Aorta (tissue), 5 donors: Measurements from ENCODE around the gene YY1. TPM values are rescaled to one million over a fixed set of nuclear protein-coding genes. Genes with fewer than 3 reads are reported as not detected.
"Not testable (repeated sequence)": the region's sequence is repeated elsewhere in the genome, so short reads cannot be mapped to it uniquely, and the experiment has no call there.

ENCODE experiments used
- ATAC-seq: fragments of 200-7000 bp; cut with Tn5 transposase; one replicate; pipeline ENCODE4 v1.9.1; 2022; ENCODE audit warnings: moderate library complexity; ENCODE audit not compliant: low FRiP score
- DNase-seq, 2 donors: peaks; one replicate each; pipeline ENCODE4 v3.0.0-alpha.2; 2020
- H3K27ac ChIP-seq, 2 donors: one replicate each; pipeline ENCODE4 v1.5.1; 2013; ENCODE audit warnings: low read length in 2 of 2, mild to moderate bottlenecking in 2 of 2, moderate library complexity in 2 of 2, control low read depth in 1 of 2, inconsistent platforms in 1 of 2, low read depth in 1 of 2
- H3K27me3 ChIP-seq, 2 donors: one replicate each; pipeline ENCODE4 v1.6.1; 2013; ENCODE audit warnings: control low read depth in 1 of 2, low read length in 1 of 2, mild to moderate bottlenecking in 1 of 2, moderate library complexity in 1 of 2; ENCODE audit not compliant: insufficient read depth in 2 of 2, control insufficient read depth in 1 of 2
- H3K36me3 ChIP-seq, 2 donors: one replicate each; pipeline ENCODE4 v1.6.1; 2013; ENCODE audit warnings: control low read depth in 1 of 2, low read length in 1 of 2, mild to moderate bottlenecking in 1 of 2; ENCODE audit not compliant: insufficient read depth in 2 of 2, control insufficient read depth in 1 of 2
- H3K4me1 ChIP-seq, 2 donors: one replicate each; pipeline ENCODE4 v1.6.1; 2013; ENCODE audit warnings: low read length in 2 of 2, control low read depth in 1 of 2, mild to moderate bottlenecking in 1 of 2, moderate library complexity in 1 of 2; ENCODE audit not compliant: insufficient read depth in 2 of 2, control insufficient read depth in 1 of 2
- H3K4me3 ChIP-seq, 2 donors: one replicate each; pipeline ENCODE4 v1.5.1; 2013; ENCODE audit warnings: low read length in 2 of 2, control low read depth in 1 of 2, mild to moderate bottlenecking in 1 of 2
- H3K9me3 ChIP-seq: one replicate; pipeline ENCODE4 v1.6.1; 2013; ENCODE audit warnings: mild to moderate bottlenecking, low read length; ENCODE audit not compliant: control insufficient read depth
- WGBS, 2 donors: extraction: QIAGEN DNeasy Blood & Tissue Kit; methylation state at CpG; one replicate each; pipeline ENCODE4 v1.1.7; 2013; 5-methylcytosine and 5-hydroxymethylcytosine counted together
- intact Hi-C, 2 donors: fragments of 100-400 bp; cut with DNase I; formaldehyde crosslinking; loops; one replicate each; pipeline versions ENCODE4 v1.14.2 to v1.15.0; 2022
- polyA plus RNA-seq, 2 donors: library from polyadenylated mRNA; stranded (reverse); fragments of 200-250 nt; gene quantifications; one replicate each; pipeline ENCODE4 v1.2.3, GENCODE V29; 2013
- total RNA-seq, 2 donors: library from RNA; stranded (reverse); fragmentation: NEBNext Ultra II Directional; extraction: Animal tissue kit (Norgen Biotek cat#: 25700); gene quantifications; one replicate each; pipeline ENCODE4 v1.2.1, GENCODE V29; 2021
- donor health status: healthy with polysubstance abuse.
- donor health status: Bipolar disorder and iron deficiency.
- donor health status: DM: no; HTN: no; CAD: no.
- donor health status: DM: no; HTN: no; CAD: no.
- donor health status: DM: yes; HTN: yes; CAD: no.

The YY1 gene
- total and polyA plus RNA-seq, 4 donors, result 23.1 to 57.3 (median 41.0) TPM

- Histone ChIP-seq H3K36me3 (no peaks in the 10 kb centered on the region), H3K4me1 (peaks cover 0 to 4% of the 10 kb centered on the region in 2 donors), H3K27ac (peak overlapping the region in 1 of 2 donors; percentile 36), H3K27me3 (no peaks in the 10 kb centered on the region), H3K9me3 (no peaks in the 10 kb centered on the region), H3K4me3 (peak overlapping the region; percentile 5 to 43)
- WGBS, 2 donors, result 2 to 8% methylated on average over 15 of the region's 15 CpGs
- DNase-seq (peak in 1 of 2 donors; percentile 66), ATAC-seq (peak; percentile 62)
- intact Hi-C loops, result no loop called here
These were observed 17.3 kb upstream of the YY1 start for GRCh38 chr14:100221533-100222223.

- Histone ChIP-seq H3K4me3 (no peak overlapping the region), H3K27me3 (no peaks in the 10 kb centered on the region), H3K4me1 (peaks cover 0 to 4% of the 10 kb centered on the region in 2 donors), H3K36me3 (no peaks in the 10 kb centered on the region), H3K27ac (no peak overlapping the region), H3K9me3 (no peaks in the 10 kb centered on the region)
- intact Hi-C loops, result no loop called here
- DNase-seq (no peak), ATAC-seq (peak; percentile 24)
- 63 to 69% methylated on average over 14 of the region's 14 CpGs for WGBS, 2 donors
These were observed 16.5 kb upstream of the YY1 start for GRCh38 chr14:100222224-100223093.

- no peaks in the 10 kb centered on the region for H3K36me3 ChIP-seq
- ATAC-seq (no peak), DNase-seq (no peak)
- H3K9me3 ChIP-seq, result no peaks in the 10 kb centered on the region
- intact Hi-C loops, result no loop called here
- WGBS, 2 donors, result 72 to 77% methylated on average over 12 of the region's 12 CpGs
- H3K4me3 ChIP-seq, result no peak overlapping the region
- H3K4me1 ChIP-seq, result peaks cover 0 to 4% of the 10 kb centered on the region in 2 donors
- no peaks in the 10 kb centered on the region for H3K27me3 ChIP-seq
- no peak overlapping the region for H3K27ac ChIP-seq
These were observed 15.4 kb upstream of the YY1 start for GRCh38 chr14:100223332-100224201.

GRCh38 chr14:100224229-100224866, 14.6 kb upstream of the YY1 start:
- no peak for ATAC-seq
- no peak for DNase-seq
- H3K4me1 ChIP-seq, result peaks cover 0 to 4% of the 10 kb centered on the region in 2 donors
- no peaks in the 10 kb centered on the region for H3K27me3 ChIP-seq
- WGBS, 2 donors, result 8 to 43% methylated on average over 4 of the region's 4 CpGs
- H3K4me3 ChIP-seq, result no peak overlapping the region
- H3K27ac ChIP-seq, result no peak overlapping the region
- H3K36me3 ChIP-seq, result no peaks in the 10 kb centered on the region
- intact Hi-C loops, result no loop called here
- no peaks in the 10 kb centered on the region for H3K9me3 ChIP-seq

GRCh38 chr14:100225169-100225568, 13.8 kb upstream of the YY1 start:
- intact Hi-C loops, result no loop called here

GRCh38 chr14:100230361-100230760, 8.6 kb upstream of the YY1 start:
- Histone ChIP-seq H3K9me3 (no peaks in the 10 kb centered on the region), H3K36me3 (peaks cover 0 to 2% of the 10 kb centered on the region in 2 donors), H3K4me1 (no peaks in the 10 kb centered on the region), H3K4me3 (no peak overlapping the region), H3K27ac (no peak overlapping the region), H3K27me3 (no peaks in the 10 kb centered on the region)
- intact Hi-C loops, result no loop called here
- ATAC-seq (no peak), DNase-seq (no peak)
- 77 to 86% methylated on average over 5 of the region's 5 CpGs for WGBS, 2 donors

More at GRCh38 chr14:100225169-100225568, 13.8 kb upstream of the YY1 start:
- no peaks in the 10 kb centered on the region for H3K27me3 ChIP-seq
- DNase-seq (no peak), ATAC-seq (no peak)
- WGBS, 2 donors, result 74 to 83% methylated on average over 4 of the region's 4 CpGs
- no peak overlapping the region for H3K27ac ChIP-seq
- no peaks in the 10 kb centered on the region for H3K9me3 ChIP-seq
- peaks cover 0 to 2% of the 10 kb centered on the region in 2 donors for H3K36me3 ChIP-seq
- peaks cover 0 to 4% of the 10 kb centered on the region in 2 donors for H3K4me1 ChIP-seq
- no peak overlapping the region for H3K4me3 ChIP-seq

- Histone ChIP-seq H3K27me3 (no peaks in the 10 kb centered on the region), H3K9me3 (no peaks in the 10 kb centered on the region), H3K4me3 (no peak overlapping the region), H3K36me3 (peaks cover 0 to 2% of the 10 kb centered on the region in 2 donors), H3K4me1 (peaks cover 2% of the 10 kb centered on the region in 2 donors), H3K27ac (no peak overlapping the region)
- intact Hi-C loops, result no loop called here
- WGBS, 2 donors, result 75 to 79% methylated on average over 4 of the region's 4 CpGs
- ATAC-seq (no peak), DNase-seq (no peak)
These were observed 4.4 kb upstream of the YY1 start for GRCh38 chr14:100234511-100234910.

- intact Hi-C loops, result loop anchor here in 1 of 2 donors (2.0 to 5.0 kb wide), 2 partner anchors 22 to 71 kb away; partner anchors contain the start of gene SLC25A29
- ATAC-seq, DNase-seq, H3K27ac ChIP-seq, H3K9me3 ChIP-seq, H3K27me3 ChIP-seq, H3K4me1 ChIP-seq, H3K36me3 ChIP-seq, H3K4me3 ChIP-seq: not testable (repeated sequence)
- WGBS, 2 donors, result 84 to 86% methylated on average over 12 of the region's 12 CpGs
These were observed 2.6 kb upstream of the YY1 start for GRCh38 chr14:100236271-100236818.
